MM.1S (cell line): ENCODE results near the gene CCDC14.
"Not testable (repeated sequence)": the region's sequence is repeated elsewhere in the genome, so short reads cannot be mapped to it uniquely, and the experiment has no call there.

Experiments used
- DNase-seq: peaks from one replicate; pipeline ENCODE4 v3.0.0-alpha.2; 2015
- H2AFZ ChIP-seq: fragments of 300-600 bp; sonication (generic); 2 replicates; pipeline ENCODE4 v1.6.0; 2016; ENCODE audit warnings: antibody characterized with exemption, low read length
- H3F3A ChIP-seq: fragments of 300-600 bp; sonication (generic); 2 replicates; pipeline ENCODE4 v1.6.1; 2016; ENCODE audit warnings: mild to moderate bottlenecking, antibody characterized with exemption, low read length, moderate library complexity, mixed read lengths; ENCODE audit not compliant: insufficient read depth
- H3K27ac ChIP-seq: fragments of 300-600 bp; sonication (generic); 2 replicates; pipeline ENCODE4 v1.5.1; 2016; ENCODE audit warnings: mild to moderate bottlenecking, low read length
- H3K27me3 ChIP-seq: fragments of 300-600 bp; sonication (generic); replicated peaks from 2 replicates; pipeline ENCODE4 v1.6.0; 2016; ENCODE audit warnings: low read length; ENCODE audit not compliant: insufficient read depth
- H3K36me3 ChIP-seq: fragments of 300-600 bp; sonication (generic); replicated peaks from 2 replicates; pipeline ENCODE4 v1.6.1; 2016; ENCODE audit warnings: mild to moderate bottlenecking, low read length, mixed read lengths; ENCODE audit not compliant: insufficient read depth
- H3K4me1 ChIP-seq: fragments of 300-600 bp; sonication (generic); 2 replicates; pipeline ENCODE4 v1.6.1; 2016; ENCODE audit warnings: low read length, mixed read lengths
- H3K4me2 ChIP-seq: fragments of 300-600 bp; sonication (generic); 2 replicates; pipeline ENCODE4 v1.6.0; 2016; ENCODE audit warnings: low read depth, low read length
- H3K4me3 ChIP-seq: fragments of 300-600 bp; sonication (generic); 2 replicates; pipeline ENCODE4 v1.5.1; 2016; ENCODE audit warnings: low read length, mixed read lengths
- H3K79me2 ChIP-seq: fragments of 300-600 bp; sonication (generic); 2 replicates; pipeline ENCODE4 v1.6.1; 2016; ENCODE audit warnings: mixed run types, low read length, mixed read lengths
- H3K9ac ChIP-seq: fragments of 300-600 bp; sonication (generic); 2 replicates; pipeline ENCODE4 v1.6.1; 2016; ENCODE audit warnings: low read length, mixed read lengths
- H3K9me2 ChIP-seq: fragments of 300-600 bp; sonication (generic); replicated peaks from 2 replicates; pipeline ENCODE4 v1.6.1; 2016; ENCODE audit warnings: mild to moderate bottlenecking, low read length, mixed read lengths; ENCODE audit not compliant: insufficient read depth
- H3K9me3 ChIP-seq: fragments of 300-600 bp; sonication (generic); replicated peaks from 2 replicates; pipeline ENCODE4 v1.6.1; 2016; ENCODE audit warnings: mild to moderate bottlenecking, low read length, mixed read lengths; ENCODE audit not compliant: insufficient read depth
- H4K20me1 ChIP-seq: fragments of 300-600 bp; sonication (generic); 2 replicates; pipeline ENCODE4 v1.6.1; 2016; ENCODE audit warnings: mild to moderate bottlenecking, low read length, moderate library complexity, mixed read lengths; ENCODE audit not compliant: insufficient read depth
- CTCF ChIP-seq: fragments of 300-600 bp; sonication (generic); IDR thresholded peaks from 2 replicates; pipeline ENCODE4 v1.5.1; 2016; ENCODE audit warnings: antibody characterized with exemption, low read length, mixed read lengths
- EZH2 ChIP-seq: fragments of 300-600 bp; sonication (generic); optimal IDR thresholded peaks from 2 replicates; pipeline ENCODE3; 2017; ENCODE audit warnings: low read depth, mild to moderate bottlenecking, antibody characterized with exemption, low read length, mixed read lengths
- EZH2phosphoT487 ChIP-seq: fragments of 300-600 bp; sonication (generic); IDR thresholded peaks from 2 replicates; pipeline ENCODE4 v1.6.1; 2018; ENCODE audit warnings: antibody characterized with exemption, low read length

Gene CCDC14

GRCh38 chr3:123966799-123967198 is 5.8 kb upstream of the CCDC14 start:
- not testable (repeated sequence) for H3K79me2 ChIP-seq, H4K20me1 ChIP-seq, H3K36me3 ChIP-seq, H3K9me2 ChIP-seq, H3K9me3 ChIP-seq, H3K27me3 ChIP-seq, DNase-seq, H3K27ac ChIP-seq, H3K4me3 ChIP-seq, H3K9ac ChIP-seq, H2AFZ ChIP-seq, H3F3A ChIP-seq, H3K4me1 ChIP-seq
- peak overlapping the region; percentile 60; the same call in 1 of the 2 replicates for H3K4me2 ChIP-seq

- not testable (repeated sequence) for H3K79me2 ChIP-seq, H4K20me1 ChIP-seq, H3K9me3 ChIP-seq, H3K4me3 ChIP-seq, H2AFZ ChIP-seq, H3K9ac ChIP-seq, DNase-seq, H3K9me2 ChIP-seq, H3K27ac ChIP-seq, H3K4me2 ChIP-seq, H3K36me3 ChIP-seq
- Histone ChIP-seq H3F3A (peaks cover 14% of the 10 kb centered on the region), H3K27me3 (peaks cover 10% of the 10 kb centered on the region; the same call in 1 of the 2 replicates), H3K4me1 (peaks cover 12% of the 10 kb centered on the region; the same call in 1 of the 2 replicates)
Observed at GRCh38 chr3:123964793-123965192, 3.8 kb upstream of the CCDC14 start.

GRCh38 chr3:123961508-123961856 is 453 bp upstream of the CCDC14 start:
- H3K9me2 ChIP-seq: no peaks in the 10 kb centered on the region
- H2AFZ ChIP-seq: peak overlapping the region; percentile 84
- H3K27me3 ChIP-seq: peaks cover 10% of the 10 kb centered on the region; the same call in 1 of the 2 replicates
- H3F3A ChIP-seq: peaks cover 7% of the 10 kb centered on the region
- no peak for DNase-seq
- no peaks in the 10 kb centered on the region for H3K9me3 ChIP-seq
- peaks cover 16% of the 10 kb centered on the region for H3K4me1 ChIP-seq
- H3K4me2 ChIP-seq: peak overlapping the region; percentile 88
- TF ChIP-seq EZH2phosphoT487 (no peak), EZH2 (no peak)
- H3K36me3 ChIP-seq: no peaks in the 10 kb centered on the region
- no peaks in the 10 kb centered on the region for H4K20me1 ChIP-seq
- H3K9ac ChIP-seq: peak overlapping the region; percentile 85
- peak overlapping the region; percentile 83 for H3K27ac ChIP-seq
- H3K4me3 ChIP-seq: peak overlapping the region; percentile 74
- H3K79me2 ChIP-seq: peaks cover 18% of the 10 kb centered on the region; the same call in 1 of the 2 replicates

GRCh38 chr3:123953735-123954134 is 7.3 kb downstream of the CCDC14 start:
- no peak overlapping the region for H2AFZ ChIP-seq
- H3K27ac ChIP-seq: peak overlapping the region; percentile 9; the same call in 1 of the 2 replicates
- peaks cover 14% of the 10 kb centered on the region for H3K79me2 ChIP-seq
- H3K27me3 ChIP-seq: no peaks in the 10 kb centered on the region
- no peak overlapping the region for H3K4me3 ChIP-seq
- no peaks in the 10 kb centered on the region for H3K9me3 ChIP-seq
- DNase-seq: peak; percentile 10
- no peaks in the 10 kb centered on the region for H3K9me2 ChIP-seq
- no peaks in the 10 kb centered on the region; the same call in 1 of the 2 replicates for H3K36me3 ChIP-seq
- H3K4me1 ChIP-seq: peaks cover 15% of the 10 kb centered on the region
- no peak for TF ChIP-seq EZH2phosphoT487
- no peak for TF ChIP-seq CTCF
- no peak for TF ChIP-seq EZH2
- H4K20me1 ChIP-seq: no peaks in the 10 kb centered on the region
- H3F3A ChIP-seq: no peaks in the 10 kb centered on the region
- no peak overlapping the region for H3K9ac ChIP-seq
- peak overlapping the region; percentile 15; the same call in 1 of the 2 replicates for H3K4me2 ChIP-seq
